ENCODE measurements around the gene PBRM1.

- TF ChIP-seq CTCF (IDR thresholded peaks at IDR 0.05) (no peak), EZH2 (IDR thresholded peaks at IDR 0.05; ENCODE audit: borderline replicate concordance, insufficient read depth, low read depth, low read length, poor library complexity, severe bottlenecking) (no peak)
These were observed 19.6 kb upstream of the PBRM1 start for GRCh38 chr3:52705438-52705687.
